SU-DHL-6 (cell line): Measurements from ENCODE around the gene KRT35.

Source experiments
- H2AFZ ChIP-seq: fragments of 200-600 bp; sonication (generic); 2 replicates; pipeline ENCODE4 v1.6.1; 2014; ENCODE audit warnings: low read depth, mild to moderate bottlenecking, moderate library complexity, mixed read lengths, antibody characterized with exemption, low read length; ENCODE audit not compliant: severe bottlenecking
- H3F3A ChIP-seq: fragments of 200-600 bp; shearing (Covaris generic); 2 replicates; pipeline ENCODE4 v1.6.0; 2016; ENCODE audit warnings: antibody characterized with exemption, mild to moderate bottlenecking; ENCODE audit not compliant: insufficient read depth
- H3K27ac ChIP-seq: fragments of 200-600 bp; sonication (generic); 2 replicates; pipeline ENCODE4 v1.5.1; 2016; ENCODE audit warnings: low read depth, mild to moderate bottlenecking, low read length, moderate library complexity, mixed read lengths
- H3K27me3 ChIP-seq: fragments of 200-600 bp; sonication (generic), shearing (Covaris generic); 2 replicates; pipeline ENCODE4 v1.6.0; 2014; ENCODE audit warnings: mild to moderate bottlenecking, low read length
- H3K36me3 ChIP-seq: fragments of 200-600 bp; sonication (generic); 2 replicates; pipeline ENCODE4 v1.6.1; 2014; ENCODE audit warnings: mild to moderate bottlenecking, low read length, mixed read lengths
- H3K4me2 ChIP-seq: fragments of 300-600, 200-600 bp; shearing (Covaris generic), sonication (generic); 2 replicates; pipeline ENCODE4 v1.6.0; 2014; ENCODE audit warnings: low read length, low read depth, mild to moderate bottlenecking; ENCODE audit not compliant: poor library complexity, severe bottlenecking
- H3K4me3 ChIP-seq: fragments of 200-600 bp; sonication (generic); 2 replicates; pipeline ENCODE4 v1.5.1; 2014; ENCODE audit warnings: antibody characterized with exemption, low read length, mild to moderate bottlenecking, mixed read lengths; ENCODE audit not compliant: insufficient read depth, poor library complexity, severe bottlenecking
- H3K79me2 ChIP-seq: fragments of 200-600 bp; sonication (generic); 2 replicates; pipeline ENCODE4 v1.6.1; 2014; ENCODE audit warnings: mild to moderate bottlenecking, low read length, moderate library complexity; ENCODE audit not compliant: insufficient read depth
- H3K9ac ChIP-seq: fragments of 200-600 bp; sonication (generic); 2 replicates; pipeline ENCODE4 v1.7.0; 2014; ENCODE audit warnings: mild to moderate bottlenecking, low read length
- H3K9me2 ChIP-seq: fragments of 200-600 bp; sonication (generic); replicated peaks from 2 replicates; pipeline ENCODE4 v1.6.1; 2014; ENCODE audit warnings: low read length; ENCODE audit not compliant: insufficient read depth
- H3K9me3 ChIP-seq: fragments of 200-600 bp; sonication (generic); 2 replicates; pipeline ENCODE4 v1.6.1; 2014; ENCODE audit warnings: low read length, mixed read lengths; ENCODE audit not compliant: insufficient read depth
- H4K20me1 ChIP-seq: fragments of 200-600 bp; sonication (generic); 2 replicates; pipeline ENCODE4 v1.6.1; 2014; ENCODE audit warnings: low read depth, mild to moderate bottlenecking, antibody characterized with exemption, low read length, moderate library complexity, mixed read lengths
- CTCF ChIP-seq: fragments of 200-600 bp; sonication (generic); IDR thresholded peaks from one replicate; pipeline ENCODE4 v1.5.1; 2017; ENCODE audit warnings: antibody characterized with exemption, mild to moderate bottlenecking, low read length, moderate library complexity; ENCODE audit not compliant: insufficient read depth, poor library complexity, severe bottlenecking
- EZH2phosphoT487 ChIP-seq: fragments of 200-600 bp; sonication (generic), shearing (Covaris generic); conservative IDR thresholded peaks from 2 replicates; pipeline ENCODE4 v1.6.1; 2018; ENCODE audit warnings: mild to moderate bottlenecking, antibody characterized with exemption, low read length, moderate library complexity, mixed read lengths

KRT35 gene

GRCh38 chr17:41446806-41447205 is 34.1 kb downstream of the KRT35 start:
- no peak for TF ChIP-seq EZH2phosphoT487
- TF ChIP-seq CTCF = no peak

GRCh38 chr17:41444640-41445039 is 36.3 kb downstream of the KRT35 start:
- Histone ChIP-seq H3K27me3 (no peaks in the 10 kb centered on the region), H3K4me2 (no peak overlapping the region), H3K9me2 (no peaks in the 10 kb centered on the region), H4K20me1 (no peaks in the 10 kb centered on the region), H2AFZ (no peak overlapping the region), H3K4me3 (no peak overlapping the region), H3K79me2 (no peaks in the 10 kb centered on the region), H3F3A (no peaks in the 10 kb centered on the region), H3K9me3 (no peaks in the 10 kb centered on the region), H3K36me3 (no peaks in the 10 kb centered on the region), H3K27ac (no peak overlapping the region), H3K9ac (no peak overlapping the region)
- no peak for TF ChIP-seq EZH2phosphoT487
- no peak for TF ChIP-seq CTCF

More at GRCh38 chr17:41446806-41447205, 34.1 kb downstream of the KRT35 start:
- Histone ChIP-seq H3K27me3 (no peaks in the 10 kb centered on the region), H3K36me3 (no peaks in the 10 kb centered on the region), H3K9me2 (no peaks in the 10 kb centered on the region), H3K4me3 (no peak overlapping the region), H3F3A (no peaks in the 10 kb centered on the region), H3K4me2 (no peak overlapping the region), H3K9me3 (no peaks in the 10 kb centered on the region), H4K20me1 (no peaks in the 10 kb centered on the region), H3K9ac (no peak overlapping the region), H3K79me2 (no peaks in the 10 kb centered on the region), H2AFZ (no peak overlapping the region), H3K27ac (no peak overlapping the region)

- no peak overlapping the region for H3K4me3 ChIP-seq
- no peak for TF ChIP-seq CTCF
- TF ChIP-seq EZH2phosphoT487 = no peak
- H3K9me2 ChIP-seq = no peaks in the 10 kb centered on the region
- H2AFZ ChIP-seq = no peak overlapping the region
- no peaks in the 10 kb centered on the region for H3K27me3 ChIP-seq
- no peak overlapping the region for H3K27ac ChIP-seq
- no peak overlapping the region for H3K9ac ChIP-seq
- H4K20me1 ChIP-seq = no peaks in the 10 kb centered on the region
- no peak overlapping the region for H3K4me2 ChIP-seq
- no peaks in the 10 kb centered on the region for H3F3A ChIP-seq
- no peaks in the 10 kb centered on the region for H3K36me3 ChIP-seq
- H3K9me3 ChIP-seq = no peaks in the 10 kb centered on the region
- no peaks in the 10 kb centered on the region for H3K79me2 ChIP-seq
These were observed 36.8 kb downstream of the KRT35 start for GRCh38 chr17:41444186-41444585.

- TF ChIP-seq EZH2phosphoT487 (no peak), CTCF (no peak)
- Histone ChIP-seq H3K9me2 (no peaks in the 10 kb centered on the region), H3K4me3 (no peak overlapping the region)
These were observed 38.2 kb downstream of the KRT35 start for GRCh38 chr17:41442739-41443138.

More at GRCh38 chr17:41442739-41443138, 38.2 kb downstream of the KRT35 start:
- no peaks in the 10 kb centered on the region for H4K20me1 ChIP-seq
- no peak overlapping the region for H3K27ac ChIP-seq
- no peaks in the 10 kb centered on the region for H3K79me2 ChIP-seq
- H3K27me3 ChIP-seq = no peaks in the 10 kb centered on the region
- H3K9ac ChIP-seq = no peak overlapping the region
- H3K36me3 ChIP-seq = no peaks in the 10 kb centered on the region
- H3F3A ChIP-seq = no peaks in the 10 kb centered on the region
- H2AFZ ChIP-seq = no peak overlapping the region
- H3K4me2 ChIP-seq = no peak overlapping the region
- H3K9me3 ChIP-seq = no peaks in the 10 kb centered on the region
